Activated CD8-positive, alpha-beta T cell treated with anti-CD3 and anti-CD28 coated beads for 36 hours (primary cell): ENCODE results near the gene DNAJB4. TPM values are rescaled to one million over a fixed set of nuclear protein-coding genes. Genes with fewer than 3 reads are reported as not detected.

ENCODE experiments used
- ATAC-seq: fragments of 200-7000 bp; cut with Tn5 transposase; one replicate; pipeline ENCODE4 v1.10.0; 2021; ENCODE audit warnings: mild to moderate bottlenecking, moderate library complexity
- CTCF ChIA-PET: fragments of 350-600 bp; sonication (Branson Sonifier 250); formaldehyde crosslinking; loops from one replicate; lab custom pipeline; 2021; ENCODE audit warnings: antibody characterized with exemption; lab: Charles Lee
- POLR2A ChIA-PET: fragments of 350-600 bp; sonication (Branson Sonifier 250); formaldehyde crosslinking; loops from one replicate; lab custom pipeline; 2021; ENCODE audit warnings: antibody characterized with exemption; lab: Charles Lee
- DNase-seq: peaks from one replicate; pipeline ENCODE4 v3.0.0-alpha.2; 2020
- H3K27ac Mint-ChIP-seq: one replicate; pipeline ENCODE4 v1.8.0; 2021; ENCODE audit warnings: mild to moderate bottlenecking, mixed read lengths
- H3K27me3 Mint-ChIP-seq: one replicate; pipeline ENCODE4 v1.8.0; 2021; ENCODE audit warnings: mixed read lengths
- H3K36me3 Mint-ChIP-seq: one replicate; pipeline ENCODE4 v1.8.0; 2021; ENCODE audit warnings: low read depth, mixed read lengths
- H3K4me1 Mint-ChIP-seq: one replicate; pipeline ENCODE4 v1.8.0; 2021; ENCODE audit warnings: low read depth, mixed read lengths
- H3K4me3 Mint-ChIP-seq: one replicate; pipeline ENCODE4 v1.8.0; 2021; ENCODE audit warnings: mild to moderate bottlenecking, moderate library complexity, mixed read lengths
- H3K9me3 Mint-ChIP-seq: one replicate; pipeline ENCODE4 v1.8.0; 2021; ENCODE audit warnings: mixed read lengths
- intact Hi-C: fragments of 100-400 bp; cut with micrococcal nuclease; formaldehyde crosslinking; loops from one replicate; pipeline ENCODE4 v1.10.0; 2022
- total RNA-seq, 2 experiments: library from RNA; stranded (reverse); gene quantifications; one replicate each; pipeline ENCODE4 v1.2.3, GENCODE V29; 2021
- TF ChIP-seq, protein P1 (sequence below): fragments of 200-600 bp; IDR thresholded peaks from one replicate; pipeline ENCODE4 v1.8.0; 2022; ENCODE audit warnings: antibody characterized with exemption, mild to moderate bottlenecking

Gene DNAJB4
- total RNA-seq, 2 experiments from 2014 or later = 9.7 to 12.0 TPM

DNA sequence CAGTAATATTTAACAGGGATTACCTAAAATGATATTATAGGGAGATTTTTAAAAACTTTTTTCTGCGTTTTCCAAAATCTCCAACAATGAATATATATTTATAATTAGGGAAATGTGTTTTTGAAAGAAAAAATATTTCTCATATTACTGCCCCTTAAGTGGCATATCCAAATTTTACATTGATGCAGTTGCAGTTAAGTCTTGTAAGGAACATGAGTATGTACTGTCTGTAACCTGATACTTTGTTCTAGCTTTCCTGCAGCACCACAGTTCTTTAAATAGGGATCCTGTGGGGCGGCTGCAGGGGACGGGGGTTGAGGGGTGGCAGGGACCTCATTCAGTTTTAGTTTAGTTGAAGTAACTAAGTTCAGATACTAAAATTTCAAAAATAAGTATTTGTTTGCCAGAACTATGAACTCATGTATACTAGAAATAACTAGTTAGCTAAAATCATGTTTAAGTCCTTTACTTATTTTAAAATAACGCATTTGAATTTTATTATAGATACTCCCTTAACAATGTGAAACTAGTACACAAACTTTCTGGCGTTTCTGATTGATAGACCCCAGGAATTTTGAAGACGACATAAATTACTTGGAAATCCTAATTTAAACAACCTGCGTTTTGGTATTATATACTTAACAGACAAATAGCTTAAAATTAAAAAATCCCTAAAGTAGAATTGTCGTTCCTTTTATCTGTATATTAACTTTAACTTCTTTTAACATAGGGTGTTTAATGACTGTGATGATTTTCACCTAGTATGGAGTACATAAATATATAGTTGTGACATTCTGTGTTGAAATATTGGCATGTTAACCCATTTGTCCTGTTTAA, 639 bp upstream of the DNAJB4 start:
- peaks cover 37% of the 10 kb centered on the region for H3K4me1 Mint-ChIP-seq
- CTCF ChIA-PET = interaction anchor here (0.8 to 2.8 kb wide), 13 partner anchors 9 to 321 kb away, joined by 3 to 34 read pairs (median 4); partner anchors contain the start of gene FUBP1

DNA sequence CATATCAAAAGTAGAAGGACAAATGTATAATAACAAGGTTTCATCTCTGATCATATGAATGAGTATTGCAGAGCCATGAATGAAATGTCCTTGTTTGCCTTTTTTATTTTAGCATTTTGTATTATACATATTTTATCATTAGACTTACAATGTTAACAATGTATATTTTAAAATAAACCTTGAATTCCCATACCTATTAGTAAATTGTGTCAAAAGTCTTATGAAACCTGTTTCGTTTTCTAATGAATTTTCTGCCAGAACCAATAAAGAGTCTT, 646 bp downstream of the DNAJB4 start:
- H3K27ac Mint-ChIP-seq = peak overlapping the region; percentile 99
- intact Hi-C loops = loop anchor here (2.0 kb wide), 2 partner anchors 35 to 109 kb away; no protein-coding TSS in a partner anchor
- H3K9me3 Mint-ChIP-seq = no peaks in the 10 kb centered on the region
- peaks cover 4% of the 10 kb centered on the region for H3K36me3 Mint-ChIP-seq
- TF ChIP-seq, protein P1, sequence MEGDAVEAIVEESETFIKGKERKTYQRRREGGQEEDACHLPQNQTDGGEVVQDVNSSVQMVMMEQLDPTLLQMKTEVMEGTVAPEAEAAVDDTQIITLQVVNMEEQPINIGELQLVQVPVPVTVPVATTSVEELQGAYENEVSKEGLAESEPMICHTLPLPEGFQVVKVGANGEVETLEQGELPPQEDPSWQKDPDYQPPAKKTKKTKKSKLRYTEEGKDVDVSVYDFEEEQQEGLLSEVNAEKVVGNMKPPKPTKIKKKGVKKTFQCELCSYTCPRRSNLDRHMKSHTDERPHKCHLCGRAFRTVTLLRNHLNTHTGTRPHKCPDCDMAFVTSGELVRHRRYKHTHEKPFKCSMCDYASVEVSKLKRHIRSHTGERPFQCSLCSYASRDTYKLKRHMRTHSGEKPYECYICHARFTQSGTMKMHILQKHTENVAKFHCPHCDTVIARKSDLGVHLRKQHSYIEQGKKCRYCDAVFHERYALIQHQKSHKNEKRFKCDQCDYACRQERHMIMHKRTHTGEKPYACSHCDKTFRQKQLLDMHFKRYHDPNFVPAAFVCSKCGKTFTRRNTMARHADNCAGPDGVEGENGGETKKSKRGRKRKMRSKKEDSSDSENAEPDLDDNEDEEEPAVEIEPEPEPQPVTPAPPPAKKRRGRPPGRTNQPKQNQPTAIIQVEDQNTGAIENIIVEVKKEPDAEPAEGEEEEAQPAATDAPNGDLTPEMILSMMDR = no peak
- H3K27me3 Mint-ChIP-seq = peaks cover 2% of the 10 kb centered on the region
- ATAC-seq (no peak), DNase-seq (no peak)
- peak overlapping the region; percentile 85 for H3K4me3 Mint-ChIP-seq
- ChIA-PET CTCF (interaction anchor here (0.8 to 2.8 kb wide), 10 partner anchors 15 to 322 kb away, joined by 3 to 34 read pairs (median 4); partner anchors contain the start of gene FUBP1), POLR2A (interaction anchor here (0.8 to 9.3 kb wide), 18 partner anchors 9 to 667 kb away, joined by 3 to 203 read pairs (median 8); partner anchors contain the start of genes FUBP1, GIPC2 and MIGA1)
- peaks cover 41% of the 10 kb centered on the region for H3K4me1 Mint-ChIP-seq

More for the DNA sequence above, 639 bp upstream of the DNAJB4 start:
- TF ChIP-seq, protein P1 = no peak
- peak; percentile 60 for DNase-seq
- POLR2A ChIA-PET = interaction anchor here (0.6 to 9.3 kb wide), 31 partner anchors 9 to 668 kb away, joined by 3 to 203 read pairs (median 5); partner anchors contain the start of genes FUBP1, GIPC2, MIGA1 and USP33
- H3K27ac Mint-ChIP-seq = peak overlapping the region; percentile 99
- H3K4me3 Mint-ChIP-seq = peak overlapping the region; percentile 85
- ATAC-seq = peak; percentile 69
- H3K27me3 Mint-ChIP-seq = peaks cover 2% of the 10 kb centered on the region
- intact Hi-C loops = loop anchor here (1.0 to 2.0 kb wide), 3 partner anchors 25 to 111 kb away; partner anchors contain the start of gene FUBP1
- peaks cover 4% of the 10 kb centered on the region for H3K36me3 Mint-ChIP-seq
- no peaks in the 10 kb centered on the region for H3K9me3 Mint-ChIP-seq

DNA sequence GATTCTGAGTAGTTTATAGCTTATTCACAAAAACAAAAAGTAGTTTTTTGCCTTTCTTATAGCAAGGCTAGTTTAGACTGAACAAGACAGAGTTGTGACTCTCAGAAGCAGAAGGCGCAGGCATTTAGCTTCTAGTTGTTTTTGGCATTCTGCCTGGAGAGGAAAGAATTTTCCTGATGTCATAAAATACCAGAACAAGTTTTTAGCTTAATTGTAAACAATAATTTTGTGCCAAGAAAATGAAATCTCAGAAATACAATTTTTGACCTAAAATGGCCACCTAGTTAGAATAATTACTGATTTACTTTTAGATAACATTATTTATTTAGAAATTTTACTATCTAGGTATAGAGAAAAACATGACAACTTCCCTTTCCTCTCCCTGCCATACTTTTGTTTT, 1.0 kb downstream of the DNAJB4 start:
- peak overlapping the region; percentile 85 for H3K4me3 Mint-ChIP-seq
- peaks cover 2% of the 10 kb centered on the region for H3K27me3 Mint-ChIP-seq
- ATAC-seq (no peak), DNase-seq (no peak)
- intact Hi-C loops = loop anchor here (2.0 kb wide), 2 partner anchors 35 to 109 kb away; no protein-coding TSS in a partner anchor
- ChIA-PET POLR2A (interaction anchor here (1.0 to 9.3 kb wide), 8 partner anchors 9 to 157 kb away, joined by 3 to 203 read pairs (median 8); partner anchors contain the start of genes FUBP1 and GIPC2), CTCF (interaction anchor here (1.0 to 2.8 kb wide), 6 partner anchors 15 to 323 kb away, joined by 3 to 34 read pairs (median 8); partner anchors contain the start of gene FUBP1)
- H3K27ac Mint-ChIP-seq = peak overlapping the region; percentile 40
- TF ChIP-seq, protein P1 = no peak
- H3K9me3 Mint-ChIP-seq = no peaks in the 10 kb centered on the region
- H3K4me1 Mint-ChIP-seq = peaks cover 44% of the 10 kb centered on the region
- peaks cover 4% of the 10 kb centered on the region for H3K36me3 Mint-ChIP-seq

DNA sequence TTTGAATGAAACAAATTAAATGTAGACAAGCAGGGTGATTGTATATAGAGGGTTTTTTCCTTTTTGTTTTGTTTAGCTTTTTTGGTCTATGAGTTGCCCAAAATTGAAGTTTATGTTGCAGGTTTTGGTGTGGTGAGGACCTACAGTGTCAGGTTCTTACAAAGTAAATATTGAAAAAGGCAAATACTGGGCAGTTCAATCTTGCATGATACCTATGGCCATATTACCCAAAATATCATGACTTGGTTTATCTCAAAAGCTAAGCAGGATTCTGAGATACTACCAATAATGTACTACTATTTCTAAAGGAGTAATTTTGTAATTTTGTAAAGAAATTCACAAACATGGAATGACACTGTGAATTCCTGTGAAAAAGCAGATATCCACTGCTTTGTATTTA, 1.8 kb downstream of the DNAJB4 start:
- ATAC-seq (no peak), DNase-seq (no peak)
- H3K9me3 Mint-ChIP-seq = no peaks in the 10 kb centered on the region
- peaks cover 4% of the 10 kb centered on the region for H3K36me3 Mint-ChIP-seq
- POLR2A ChIA-PET = interaction anchor here (1.5 to 9.3 kb wide), 4 partner anchors 17 to 104 kb away, joined by 5 to 203 read pairs (median 30); partner anchors contain the start of genes FUBP1 and GIPC2
- no peak overlapping the region for H3K27ac Mint-ChIP-seq
- CTCF ChIA-PET = interaction anchor here (1.0 to 2.8 kb wide), 2 partner anchors 14 to 26 kb away, joined by 3 to 17 read pairs; no protein-coding TSS in a partner anchor
- TF ChIP-seq, protein P1 = no peak
- peaks cover 48% of the 10 kb centered on the region for H3K4me1 Mint-ChIP-seq
- intact Hi-C loops = no loop called here
- peak overlapping the region; percentile 85 for H3K4me3 Mint-ChIP-seq
- H3K27me3 Mint-ChIP-seq = peaks cover 2% of the 10 kb centered on the region
